ENCODE measurements around the gene RAD51AP1. TPM values are rescaled to one million over a fixed set of nuclear protein-coding genes. Genes with fewer than 3 reads are reported as not detected.

The RAD51AP1 gene
- total and polyA plus RNA-seq, 5 experiments from 2014 or later, result 0.74 to 2.0 (median 1.6) TPM

Other genes starting within 250 kb of the RAD51AP1 start
- 10 to 100 TPM; 10.6 to 14.0 TPM for gene TIGAR, start 217.7 kb upstream of the RAD51AP1 start, total RNA-seq
- gene TIGAR, start 217.7 kb upstream of the RAD51AP1 start, polyA plus RNA-seq, result 1 to 10 TPM; 2.1 to 4.2 (median 2.5) TPM
- not detected for gene FGF23, start 159.2 kb upstream of the RAD51AP1 start, total RNA-seq
- gene FGF23, start 159.2 kb upstream of the RAD51AP1 start, polyA plus RNA-seq, result not detected
- not detected for gene FGF6, start 93.1 kb upstream of the RAD51AP1 start, total RNA-seq
- not detected for gene FGF6, start 93.1 kb upstream of the RAD51AP1 start, polyA plus RNA-seq
- gene DYRK4, start 23.3 kb downstream of the RAD51AP1 start, total RNA-seq, result 10 to 100 TPM; 20.6 to 22.2 TPM
- 10 to 100 TPM; 28.8 to 42.5 (median 41.7) TPM for gene DYRK4, start 23.3 kb downstream of the RAD51AP1 start, polyA plus RNA-seq
- gene AKAP3, start 110.2 kb downstream of the RAD51AP1 start, total RNA-seq, result 1 to 10 TPM; 5.9 to 8.9 TPM
- gene AKAP3, start 110.2 kb downstream of the RAD51AP1 start, polyA plus RNA-seq, result 1 to 10 TPM in 2 of 3 donors, under 1 TPM in 1; 0.90 to 4.7 (median 1.9) TPM
- 10 to 100 TPM; 58.0 to 64.5 TPM for gene NDUFA9, start 110.2 kb downstream of the RAD51AP1 start, total RNA-seq
- 100 to 1,000 TPM; 117 to 176 (median 141) TPM for gene NDUFA9, start 110.2 kb downstream of the RAD51AP1 start, polyA plus RNA-seq
- gene GALNT8, start 181.5 kb downstream of the RAD51AP1 start, total RNA-seq, result under 1 TPM in 1 of 2 experiments, not detected in 1; 0.86 TPM
- under 1 TPM in 1 of 3 donors, not detected in 2; 0.89 TPM for gene GALNT8, start 181.5 kb downstream of the RAD51AP1 start, polyA plus RNA-seq